Coronary artery (tissue), 2 donors: ENCODE results near the gene ARL16.
A peak's percentile ranks its signal among the peaks of the same experiment; 100 is the strongest.

Source experiments
- DNase-seq: peaks from one replicate; pipeline ENCODE4 v3.0.0-alpha.2; 2017; ENCODE audit warnings: low spot score
- H3K27ac ChIP-seq, 2 donors: fragments of 200-600 bp; sonication (generic); one replicate each; pipeline ENCODE4 v1.5.1; 2016 to 2019
- H3K4me3 ChIP-seq: fragments of 200-600 bp; sonication (generic); 2 replicates; pipeline ENCODE4 v1.5.1; 2016; ENCODE audit warnings: mild to moderate bottlenecking, moderate library complexity
- CTCF ChIP-seq: fragments of 200-600 bp; sonication (generic); IDR thresholded peaks from one replicate; pipeline ENCODE4 v1.5.1; 2019; ENCODE audit warnings: antibody characterized with exemption

The ARL16 gene

GRCh38 chr17:81665205-81666091 lies 18.1 kb downstream of the ARL16 start:
- no peak for TF ChIP-seq CTCF
- Histone ChIP-seq H3K4me3 (peak overlapping the region; percentile 87), H3K27ac (peak overlapping the region; percentile 61 to 84)
- DNase-seq = no peak

GRCh38 chr17:81664051-81664470 lies 19.5 kb downstream of the ARL16 start:
- DNase-seq = no peak
- Histone ChIP-seq H3K4me3 (no peak overlapping the region), H3K27ac (no peak overlapping the region)
- TF ChIP-seq CTCF = no peak

- Histone ChIP-seq H3K27ac (no peak overlapping the region), H3K4me3 (no peak overlapping the region)
- TF ChIP-seq CTCF = no peak
- DNase-seq = no peak
Observed at GRCh38 chr17:81662002-81662401, 21.6 kb downstream of the ARL16 start.

- Histone ChIP-seq H3K27ac (no peak overlapping the region), H3K4me3 (no peak overlapping the region)
- TF ChIP-seq CTCF = no peak
- DNase-seq = no peak
Observed at GRCh38 chr17:81660441-81660840, 23.2 kb downstream of the ARL16 start.

- no peak overlapping the region for H3K27ac ChIP-seq
- no peak overlapping the region for H3K4me3 ChIP-seq
- no peak for TF ChIP-seq CTCF
- no peak for DNase-seq
Observed at GRCh38 chr17:81659038-81659437, 24.6 kb downstream of the ARL16 start.

GRCh38 chr17:81656835-81657234 lies 26.8 kb downstream of the ARL16 start:
- no peak for TF ChIP-seq CTCF
- no peak overlapping the region for H3K4me3 ChIP-seq
- H3K27ac ChIP-seq = no peak overlapping the region
- no peak for DNase-seq
